HG03097 (cell line): ENCODE results near the gene MYH16.
"Not testable (repeated sequence)": the region's sequence is repeated elsewhere in the genome, so short reads cannot be mapped to it uniquely, and the experiment has no call there.

Source experiments
- ATAC-seq: cut with Tn5 transposase; IDR thresholded peaks from one replicate; pipeline ENCODE4 v1.9.1; 2021; ENCODE audit not compliant: unreplicated experiment, low FRiP score

MYH16 gene

GRCh38 chr7:99344061-99344647 is 71.5 kb downstream of the MYH16 start:
- ATAC-seq: no peak

DNA sequence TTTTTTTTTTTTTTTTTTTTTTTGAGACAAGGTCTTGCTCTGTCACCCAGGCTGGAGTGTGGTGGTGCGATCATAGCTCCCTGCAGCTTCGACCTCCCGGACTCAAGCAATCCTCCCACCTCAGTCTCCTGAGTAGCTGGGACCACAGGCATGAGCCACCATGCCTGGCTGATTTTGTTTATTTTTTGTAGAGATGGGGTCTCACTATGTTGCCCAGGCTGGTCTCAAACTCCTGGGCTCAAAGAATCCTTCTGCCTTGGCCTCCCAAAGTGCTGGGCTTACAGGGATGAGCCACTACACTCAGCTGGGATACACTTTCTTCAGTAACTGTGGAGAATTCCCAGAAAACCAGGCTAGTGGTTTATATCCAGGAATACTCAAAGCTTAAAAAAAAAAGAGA is 78.0 kb downstream of the MYH16 start:
- not testable (repeated sequence) for ATAC-seq

- no peak for ATAC-seq
Observed at GRCh38 chr7:99352247-99352646, 79.6 kb downstream of the MYH16 start.

- no peak for ATAC-seq
Observed at GRCh38 chr7:99355098-99355497, 82.5 kb downstream of the MYH16 start.

- no peak for ATAC-seq
Observed at GRCh38 chr7:99357701-99358490, 85.3 kb downstream of the MYH16 start.

GRCh38 chr7:99358521-99358920 is 85.9 kb downstream of the MYH16 start:
- not testable (repeated sequence) for ATAC-seq

- no peak for ATAC-seq
Observed at GRCh38 chr7:99359465-99360154, 87.0 kb downstream of the MYH16 start.
